ENCODE measurements around the gene SHC2. TPM values are rescaled to one million over a fixed set of nuclear protein-coding genes. Genes with fewer than 3 reads are reported as not detected.
A peak's percentile ranks its signal among the peaks of the same experiment; 100 is the strongest.

SHC2 gene
- 0.86 and 2.4 TPM in 2 replicates for total RNA-seq (2011; cell fraction: chromatin; rRNA removed; ENCODE audit: low replicate concordance)
- 1.1 and 1.3 TPM in 2 replicates for total RNA-seq (2011; cell fraction: nucleolus; rRNA removed)
- total RNA-seq (2011; cell fraction: nucleoplasm; rRNA removed), result 0.88 and 1.6 TPM in 2 replicates
- total RNA-seq (2014; rRNA removed) (0.14 TPM in 1 of 2 replicates, not detected in the other), total RNA-seq (2014; rRNA removed; fragmentation: Illumina TruSeq; extraction: Trizol) (not detected in 2 replicates), total RNA-seq (2015; rRNA removed; fragmentation: Illumina TruSeq; extraction: Trizol) (not detected in 2 replicates), total RNA-seq (2021) (0.16 and 0.20 TPM in 2 replicates), polyA plus RNA-seq (2011; rRNA removed) (0.36 and 1.3 TPM in 2 replicates), polyA plus RNA-seq (2014; fragmentation: Illumina TruSeq; extraction: Trizol) (not detected in 2 replicates), polyA plus RNA-seq (2014; fragmentation: Nextera tagmentation; extraction: Ambion mirVana) (not detected), polyA plus RNA-seq (2014; rRNA removed) (0.15 TPM in 1 of 2 replicates, not detected in the other), polyA minus RNA-seq (2011; rRNA and poly(A)+ RNA removed) (0.36 and 0.53 TPM in 2 replicates), Bru-seq, nascent RNA (percentile 23 among the genes with signal in this experiment), BruChase-seq, experiment 1, labeled RNA remaining after a 2-hour chase (percentile 21 among the genes with signal in this experiment), BruChase-seq, experiment 2, labeled RNA remaining after a 6-hour chase (percentile 19 among the genes with signal in this experiment)
- 0.49 and 0.64 TPM in 2 replicates for polyA plus RNA-seq (2011; cell fraction: cytosol; rRNA removed)
- 7.4 and 7.9 TPM in 2 replicates for polyA plus RNA-seq (2011; cell fraction: nucleus; rRNA removed)
- 0.16 and 2.0 TPM in 2 replicates for polyA plus RNA-seq (2012)
- 0.55 and 0.76 TPM in 2 replicates for polyA minus RNA-seq (2011; cell fraction: cytosol; rRNA and poly(A)+ RNA removed)
- 0.89 and 0.94 TPM in 2 replicates for polyA minus RNA-seq (2011; cell fraction: nucleus; rRNA and poly(A)+ RNA removed)
- long read RNA-seq, experiment 1, partial matches to known transcripts, result 0 of 2 reads
- long read RNA-seq, experiment 1, other reads (novel, unspliced or antisense), result 2 of 2 reads
- long read RNA-seq, experiment 2, partial matches to known transcripts, result 0 of 1 reads
- long read RNA-seq, experiment 2, other reads (novel, unspliced or antisense), result 1 of 1 reads
- long read RNA-seq, experiment 3, result 0 reads

- Histone ChIP-seq H2AFZ (ENCODE audit: low read depth, low read length) (peak within 1 kb of the TSS; percentile 72), H3K9me1 (ENCODE audit: control insufficient read depth, insufficient read depth, low read length) (no peaks in the 10 kb centered on the region), H3K9me3 (replicated peaks; ENCODE audit: control insufficient read depth, insufficient read depth, low read depth, low read length) (no peaks in the 10 kb centered on the region; the same call in 1 of the 2 replicates), H3K9ac (ENCODE audit: insufficient read depth in 1 of 2, low read depth in 2 of 2, low read length in 2 of 2) (peak within 1 kb of the TSS; percentile 59 to 84; a peak in 3 of 4 replicates), H3K36me3 (ENCODE audit: control insufficient read depth, insufficient read depth, low read length) (no peaks in the 10 kb centered on the region), H3K4me1 (replicated peaks in 1 of 2; ENCODE audit: control insufficient read depth in 2 of 2, insufficient read depth in 2 of 2, low read length in 2 of 2) (peaks cover 5 to 39% of the 10 kb centered on the region in 2 experiments; a peak in 4 of 5 replicates), H4K20me1 (replicated peaks; ENCODE audit: control insufficient read depth, insufficient read depth, low read length) (no peaks in the 10 kb centered on the region), H3K4me3 (peak within 1 kb of the TSS; percentile 36), H3K79me2 (ENCODE audit: control insufficient read depth, insufficient read depth, low read length) (no peaks in the 10 kb centered on the region), H3K27me3 (ENCODE audit: control insufficient read depth in 2 of 2, insufficient read depth in 2 of 2, low read length in 2 of 2) (peaks cover 0 to 18% of the 10 kb centered on the region in 2 experiments; a peak in 2 of 5 replicates), H3K27ac (ENCODE audit: extremely low read depth, low read depth, low read length) (peak within 1 kb of the TSS; percentile 2; the same call in 1 of the 3 replicates), H3K4me2 (ENCODE audit: insufficient read depth, low read length) (peak within 1 kb of the TSS; percentile 76)
- 0% methylated on average over 9 of the region's 85 CpGs for WGBS (ENCODE audit: insufficient coverage, low coverage, missing lambda C conversion rate)
- FAIRE-seq (no peak), ATAC-seq (no peak), DNase-seq (ENCODE audit: extremely low read depth in 1 of 4, low spot score in 3 of 4) (peak in 3 of 4 experiments; percentile 42 to 72 (median 68))
- intact Hi-C loops (cut with micrococcal nuclease), result no loop called here
- in situ Hi-C loops (cut with MboI), result no loop called here
- ChIA-PET POLR2A (interaction anchor here (0.6 kb wide), 3 partner anchors 34 to 151 kb away, joined by 3 to 4 read pairs (median 3); no protein-coding TSS in a partner anchor), CTCF (ENCODE audit: low intra/inter-chr PET ratio) (no interaction called here)
- BruUV-seq (replicated peaks), result no TSS peak
- TF ChIP-seq PHF8 (IDR thresholded peaks at IDR 0.05; ENCODE audit: borderline replicate concordance, low read length), result peak; percentile 41; the same call in 1 of the 2 replicates
- TF ChIP-seq PCBP1 (IDR thresholded peaks at IDR 0.05; ENCODE audit: low read depth, low read length, poor library complexity, severe bottlenecking), result peak; percentile 47
- peak in 1 of 3 experiments; percentile 41 for TF ChIP-seq YY1 (IDR thresholded peaks at IDR 0.05; ENCODE audit: borderline replicate concordance in 1 of 3, control insufficient read depth in 1 of 3, extremely low read depth in 1 of 3, insufficient read depth in 3 of 3, insufficient read length in 1 of 3, insufficient replicate concordance in 2 of 3, low read depth in 1 of 3, low read length in 2 of 3)
- peak; percentile 41 to 50; a peak in 2 of 4 replicates for TF ChIP-seq NRF1 (conservative IDR thresholded peaks at IDR 0.05 in 1 of 2, IDR thresholded peaks at IDR 0.05 in 1 of 2)
- TF ChIP-seq ZNF449 (CRISPR knock-in tag; IDR thresholded peaks at IDR 0.05), result peak; percentile 54; the same call in 1 of the 2 replicates
- TF ChIP-seq DDX20 (tag; IDR thresholded peaks at IDR 0.05; ENCODE audit: low read depth), result no peak
- TF ChIP-seq KLF6 (CRISPR knock-in tag; IDR thresholded peaks at IDR 0.05; ENCODE audit: borderline replicate concordance), result no peak
- TF ChIP-seq ZFX (CRISPR knock-in tag; IDR thresholded peaks at IDR 0.05), result peak; percentile 1; the same call in 1 of the 2 replicates
- TF ChIP-seq ATF2 (CRISPR knock-in tag; IDR thresholded peaks at IDR 0.05), result peak; percentile 58; the same call in 1 of the 2 replicates
- peak in 1 of 2 experiments; percentile 18; a peak in 1 of 4 replicates for TF ChIP-seq NONO (IDR thresholded peaks at IDR 0.05; ENCODE audit: low read depth in 2 of 2, low read length in 1 of 2)
These were observed at the start of gene SHC2 for GRCh38 chr19:460877-461720. Gene SHC2, minus strand, starts transcription at chr19:461033. Its CDS starts 37 bp downstream, at chr19:460996.

All from K562 (cell line).